Measurements from ENCODE around the gene HSF2BP. TPM values are rescaled to one million over a fixed set of nuclear protein-coding genes. Genes with fewer than 3 reads are reported as not detected.
"Not testable (repeated sequence)": the region's sequence is repeated elsewhere in the genome, so short reads cannot be mapped to it uniquely, and the experiment has no call there.

The HSF2BP gene
- total RNA-seq, 4 donors from 2014 or later = 0.39 to 0.97 TPM; not detected in 2

GRCh38 chr21:43578677-43579303, 80.5 kb downstream of the HSF2BP start:
- no peak overlapping the region for H3K4me3 ChIP-seq (ENCODE audit: low read depth, poor library complexity, severe bottlenecking)
- intact Hi-C loops (cut with DNase I; ENCODE audit: low total_unique reads) = no loop called here
- TF ChIP-seq POLR2A (IDR thresholded peaks at IDR 0.05) (no peak), CTCF (IDR thresholded peaks at IDR 0.05) (no peak)
- no peak for DNase-seq (ENCODE audit: low spot score in 2 of 2)
- WGBS, 2 donors = 75% methylated on average over 6 of the region's 6 CpGs

- no peak for DNase-seq (ENCODE audit: low spot score in 2 of 2)
- 85 to 88% methylated on average over 3 of the region's 3 CpGs for WGBS, 2 donors
- intact Hi-C loops (cut with DNase I; ENCODE audit: low total_unique reads) = no loop called here
Measured at GRCh38 chr21:43575473-43575844, 83.8 kb downstream of the HSF2BP start.

GRCh38 chr21:43574741-43575472, 84.4 kb downstream of the HSF2BP start:
- no peak for DNase-seq (ENCODE audit: low spot score in 2 of 2)
- H3K4me3 ChIP-seq (ENCODE audit: low read depth, poor library complexity, severe bottlenecking) = no peak overlapping the region
- WGBS, 2 donors = 79 to 87% methylated on average over 19 of the region's 19 CpGs
- intact Hi-C loops (cut with DNase I; ENCODE audit: low total_unique reads) = no loop called here
- TF ChIP-seq POLR2A (IDR thresholded peaks at IDR 0.05) (no peak), CTCF (IDR thresholded peaks at IDR 0.05) (no peak)

More at GRCh38 chr21:43575473-43575844, 83.8 kb downstream of the HSF2BP start:
- H3K4me3 ChIP-seq (ENCODE audit: low read depth, poor library complexity, severe bottlenecking) = no peak overlapping the region
- TF ChIP-seq CTCF (IDR thresholded peaks at IDR 0.05) (no peak), POLR2A (IDR thresholded peaks at IDR 0.05) (no peak)

GRCh38 chr21:43573921-43574320, 85.4 kb downstream of the HSF2BP start:
- intact Hi-C loops (cut with DNase I; ENCODE audit: low total_unique reads) = no loop called here
- DNase-seq (ENCODE audit: low spot score in 2 of 2) = no peak
- TF ChIP-seq POLR2A (IDR thresholded peaks at IDR 0.05) = no peak
- H3K4me3 ChIP-seq (ENCODE audit: low read depth, poor library complexity, severe bottlenecking) = no peak overlapping the region
- 89 to 93% methylated on average over 7 of the region's 7 CpGs for WGBS, 2 donors

GRCh38 chr21:43572446-43572845, 86.8 kb downstream of the HSF2BP start:
- 82% methylated on average over 5 of the region's 5 CpGs for WGBS, 2 donors
- intact Hi-C loops (cut with DNase I; ENCODE audit: low total_unique reads) = no loop called here
- no peak for TF ChIP-seq CTCF (IDR thresholded peaks at IDR 0.05)
- no peak for TF ChIP-seq POLR2A (IDR thresholded peaks at IDR 0.05)
- no peak for DNase-seq (ENCODE audit: low spot score in 2 of 2)
- H3K4me3 ChIP-seq (ENCODE audit: low read depth, poor library complexity, severe bottlenecking) = no peak overlapping the region

- no peak overlapping the region for H3K4me3 ChIP-seq (ENCODE audit: low read depth, poor library complexity, severe bottlenecking)
- no peak for DNase-seq (ENCODE audit: low spot score in 2 of 2)
- TF ChIP-seq POLR2A (IDR thresholded peaks at IDR 0.05) = no peak
- TF ChIP-seq CTCF (IDR thresholded peaks at IDR 0.05) = no peak
- intact Hi-C loops (cut with DNase I; ENCODE audit: low total_unique reads) = no loop called here
- 83 to 90% methylated on average over 6 of the region's 6 CpGs for WGBS, 2 donors
Measured at GRCh38 chr21:43571976-43572375, 87.3 kb downstream of the HSF2BP start.

GRCh38 chr21:43570195-43570594, 89.1 kb downstream of the HSF2BP start:
- WGBS, 2 donors = no CpG with 5 or more reads among the region's 3 CpGs
- H3K4me3 ChIP-seq (ENCODE audit: low read depth, poor library complexity, severe bottlenecking); DNase-seq (ENCODE audit: low spot score in 2 of 2); intact Hi-C loops (cut with DNase I; ENCODE audit: low total_unique reads): not testable (repeated sequence)

- DNase-seq (ENCODE audit: low spot score in 2 of 2); intact Hi-C loops (cut with DNase I; ENCODE audit: low total_unique reads); H3K4me3 ChIP-seq (ENCODE audit: low read depth, poor library complexity, severe bottlenecking): not testable (repeated sequence)
- WGBS, 2 donors = no CpG with 5 or more reads among the region's 5 CpGs
Measured at GRCh38 chr21:43562451-43562850, 96.8 kb downstream of the HSF2BP start.

- intact Hi-C loops (cut with DNase I; ENCODE audit: low total_unique reads); H3K4me3 ChIP-seq (ENCODE audit: low read depth, poor library complexity, severe bottlenecking); DNase-seq (ENCODE audit: low spot score in 2 of 2): not testable (repeated sequence)
- WGBS, 2 donors = no CpG with 5 or more reads among the region's 2 CpGs
Measured at GRCh38 chr21:43540561-43540960, 118.7 kb downstream of the HSF2BP start.
